Measurements from ENCODE around the gene DPYSL4. TPM values are rescaled to one million over a fixed set of nuclear protein-coding genes. Genes with fewer than 3 reads are reported as not detected.

The DPYSL4 gene
- total RNA-seq, 1 experiment from 2014 or later, result not detected

DNA sequence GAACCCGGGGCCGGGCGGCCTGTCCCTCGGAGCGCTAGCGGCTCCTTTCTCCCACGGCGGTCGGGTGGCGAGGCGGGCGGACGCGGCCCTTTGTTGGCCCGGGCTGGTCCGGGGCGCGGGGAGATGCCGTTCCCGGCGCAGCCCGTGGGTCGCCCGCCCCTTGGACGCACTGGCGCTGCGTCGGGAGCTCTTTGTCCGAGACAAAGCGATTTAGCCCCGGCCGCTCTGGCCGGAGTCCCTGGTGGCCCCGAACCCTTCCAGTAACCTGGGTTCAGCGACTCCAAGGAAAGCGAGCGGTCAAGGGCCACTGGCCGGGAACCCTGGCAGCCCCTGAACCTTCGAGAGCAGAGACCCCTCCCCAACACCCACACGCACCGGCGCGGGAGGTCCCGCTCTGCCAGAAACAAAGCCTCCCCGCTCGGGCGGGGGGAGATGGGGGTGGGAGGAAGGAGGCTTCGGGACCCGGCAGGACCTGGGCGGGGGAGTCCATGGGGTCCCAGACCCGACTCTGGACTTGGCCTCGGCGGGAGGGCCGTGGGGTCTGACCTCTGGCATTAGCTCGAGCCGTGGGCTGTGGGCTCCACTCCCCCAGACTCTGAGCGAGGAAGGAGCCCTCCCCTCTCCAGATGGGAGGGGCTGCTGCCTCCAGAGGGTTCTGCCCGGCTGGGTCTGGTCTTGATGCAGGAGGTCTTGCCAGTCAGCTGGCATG lies 836 bp downstream of the DPYSL4 start:
- Mint-ChIP-seq H3K27ac (ENCODE audit: unreplicated experiment) (no peak overlapping the region), H3K9me3 (ENCODE audit: low read depth, unreplicated experiment) (no peaks in the 10 kb centered on the region), H3K27me3 (ENCODE audit: unreplicated experiment) (peaks cover 58% of the 10 kb centered on the region), H3K4me3 (ENCODE audit: low read depth, unreplicated experiment) (no peak overlapping the region), H3K4me1 (ENCODE audit: low read depth, unreplicated experiment) (no peaks in the 10 kb centered on the region), H3K36me3 (ENCODE audit: insufficient read depth, unreplicated experiment) (no peaks in the 10 kb centered on the region)
- BruUV-seq (replicated peaks), result no TSS peak
- CTCF ChIA-PET, result no interaction called here
- DNase-seq, result no peak
- intact Hi-C loops (cut with micrococcal nuclease; ENCODE audit: unreplicated experiment), result no loop called here
- TF ChIP-seq, protein P1, sequence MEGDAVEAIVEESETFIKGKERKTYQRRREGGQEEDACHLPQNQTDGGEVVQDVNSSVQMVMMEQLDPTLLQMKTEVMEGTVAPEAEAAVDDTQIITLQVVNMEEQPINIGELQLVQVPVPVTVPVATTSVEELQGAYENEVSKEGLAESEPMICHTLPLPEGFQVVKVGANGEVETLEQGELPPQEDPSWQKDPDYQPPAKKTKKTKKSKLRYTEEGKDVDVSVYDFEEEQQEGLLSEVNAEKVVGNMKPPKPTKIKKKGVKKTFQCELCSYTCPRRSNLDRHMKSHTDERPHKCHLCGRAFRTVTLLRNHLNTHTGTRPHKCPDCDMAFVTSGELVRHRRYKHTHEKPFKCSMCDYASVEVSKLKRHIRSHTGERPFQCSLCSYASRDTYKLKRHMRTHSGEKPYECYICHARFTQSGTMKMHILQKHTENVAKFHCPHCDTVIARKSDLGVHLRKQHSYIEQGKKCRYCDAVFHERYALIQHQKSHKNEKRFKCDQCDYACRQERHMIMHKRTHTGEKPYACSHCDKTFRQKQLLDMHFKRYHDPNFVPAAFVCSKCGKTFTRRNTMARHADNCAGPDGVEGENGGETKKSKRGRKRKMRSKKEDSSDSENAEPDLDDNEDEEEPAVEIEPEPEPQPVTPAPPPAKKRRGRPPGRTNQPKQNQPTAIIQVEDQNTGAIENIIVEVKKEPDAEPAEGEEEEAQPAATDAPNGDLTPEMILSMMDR (IDR thresholded peaks at IDR 0.05; ENCODE audit: unreplicated experiment), result no peak

DNA sequence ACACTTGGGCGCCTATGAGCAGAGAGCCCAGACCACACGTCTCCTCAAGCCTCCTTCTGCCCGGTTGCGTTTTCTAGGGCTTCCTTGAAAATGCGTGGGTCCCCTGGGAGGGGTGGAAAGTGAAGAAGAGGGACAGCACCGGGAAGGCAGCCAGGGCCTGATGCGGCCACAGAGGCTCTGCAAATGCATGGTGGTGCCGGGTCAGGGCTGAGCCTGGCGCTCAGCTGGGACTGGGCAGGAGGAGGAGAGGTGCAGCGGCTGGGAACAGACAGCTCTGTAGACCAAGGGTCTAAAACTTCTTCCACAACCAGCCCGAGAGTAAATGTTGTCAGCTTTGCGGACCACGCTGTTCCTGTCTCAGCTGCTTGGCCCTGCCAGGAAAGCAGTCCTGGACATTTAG lies 1.6 kb downstream of the DPYSL4 start:
- H3K27me3 Mint-ChIP-seq (ENCODE audit: unreplicated experiment), result peaks cover 50% of the 10 kb centered on the region

DNA sequence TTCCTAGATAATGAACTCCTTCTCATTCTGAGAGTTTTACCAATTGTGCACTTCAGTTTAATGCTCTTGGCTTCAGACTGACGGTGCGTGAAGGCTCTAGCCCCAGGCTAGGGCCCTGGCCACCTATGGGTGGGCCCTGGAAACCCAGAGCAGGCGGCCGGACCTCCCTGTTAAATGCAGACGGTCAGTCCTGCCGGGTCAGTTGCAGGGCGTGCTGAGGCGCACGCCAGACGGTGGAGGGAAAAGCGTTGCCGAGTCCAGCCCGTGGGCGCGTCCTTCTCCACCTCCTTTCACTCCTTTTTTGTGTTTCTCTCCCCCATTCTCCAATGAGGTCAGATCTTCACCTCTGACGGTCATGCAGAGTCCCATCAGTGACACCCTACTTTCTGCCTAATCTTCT lies 2.3 kb downstream of the DPYSL4 start:
- Mint-ChIP-seq H3K4me3 (ENCODE audit: low read depth, unreplicated experiment) (no peak overlapping the region), H3K4me1 (ENCODE audit: low read depth, unreplicated experiment) (no peaks in the 10 kb centered on the region), H3K36me3 (ENCODE audit: insufficient read depth, unreplicated experiment) (no peaks in the 10 kb centered on the region), H3K27me3 (ENCODE audit: unreplicated experiment) (peaks cover 43% of the 10 kb centered on the region), H3K27ac (ENCODE audit: unreplicated experiment) (no peak overlapping the region), H3K9me3 (ENCODE audit: low read depth, unreplicated experiment) (no peaks in the 10 kb centered on the region)
- TF ChIP-seq, protein P1 (IDR thresholded peaks at IDR 0.05; ENCODE audit: unreplicated experiment), result no peak
- CTCF ChIA-PET, result no interaction called here
- BruUV-seq (replicated peaks), result no TSS peak
- DNase-seq, result no peak
- intact Hi-C loops (cut with micrococcal nuclease; ENCODE audit: unreplicated experiment), result no loop called here

More for the DNA sequence above, 1.6 kb downstream of the DPYSL4 start:
- H3K9me3 Mint-ChIP-seq (ENCODE audit: low read depth, unreplicated experiment), result no peaks in the 10 kb centered on the region
- no peaks in the 10 kb centered on the region for H3K36me3 Mint-ChIP-seq (ENCODE audit: insufficient read depth, unreplicated experiment)
- H3K27ac Mint-ChIP-seq (ENCODE audit: unreplicated experiment), result no peak overlapping the region
- intact Hi-C loops (cut with micrococcal nuclease; ENCODE audit: unreplicated experiment), result no loop called here
- no peaks in the 10 kb centered on the region for H3K4me1 Mint-ChIP-seq (ENCODE audit: low read depth, unreplicated experiment)
- no peak overlapping the region for H3K4me3 Mint-ChIP-seq (ENCODE audit: low read depth, unreplicated experiment)
- no peak for DNase-seq
- TF ChIP-seq, protein P1 (IDR thresholded peaks at IDR 0.05; ENCODE audit: unreplicated experiment), result no peak
- no TSS peak for BruUV-seq (replicated peaks)
- CTCF ChIA-PET, result no interaction called here

DNA sequence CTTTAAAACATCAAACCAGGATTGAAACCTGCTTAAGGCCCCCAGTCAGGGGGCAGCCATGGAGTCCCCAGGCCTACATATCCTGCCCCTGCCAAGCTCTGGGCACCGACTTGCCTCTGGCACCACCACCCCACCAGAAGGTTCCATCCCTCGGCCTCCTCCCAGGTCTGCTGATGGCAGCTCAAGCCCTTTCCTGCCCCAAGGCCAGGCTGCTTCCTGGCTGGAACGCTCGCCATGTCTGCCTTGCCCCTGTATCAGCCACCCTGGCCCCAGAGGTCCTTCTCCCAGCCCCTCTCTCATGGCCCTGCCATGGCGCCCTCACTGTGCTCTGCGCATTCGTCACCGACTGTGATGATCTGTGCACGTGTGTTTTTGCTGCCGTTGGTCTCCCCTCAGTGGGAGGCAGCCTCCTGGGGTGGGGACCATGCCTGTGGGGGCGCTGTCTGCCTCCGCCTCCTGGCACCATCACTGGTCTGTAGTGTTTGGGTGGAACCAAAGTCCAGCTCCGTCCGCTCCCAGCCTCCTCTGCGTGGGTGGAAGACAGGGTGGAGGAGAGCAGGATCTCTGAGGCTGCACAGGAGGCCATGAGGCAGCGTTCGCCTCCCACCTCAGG lies 3.2 kb downstream of the DPYSL4 start:
- TF ChIP-seq, protein P1 (IDR thresholded peaks at IDR 0.05; ENCODE audit: unreplicated experiment), result no peak
- intact Hi-C loops (cut with micrococcal nuclease; ENCODE audit: unreplicated experiment), result no loop called here
- DNase-seq, result no peak
- Mint-ChIP-seq H3K4me3 (ENCODE audit: low read depth, unreplicated experiment) (no peak overlapping the region), H3K9me3 (ENCODE audit: low read depth, unreplicated experiment) (no peaks in the 10 kb centered on the region), H3K4me1 (ENCODE audit: low read depth, unreplicated experiment) (no peaks in the 10 kb centered on the region), H3K27ac (ENCODE audit: unreplicated experiment) (no peak overlapping the region), H3K36me3 (ENCODE audit: insufficient read depth, unreplicated experiment) (no peaks in the 10 kb centered on the region), H3K27me3 (ENCODE audit: unreplicated experiment) (peaks cover 34% of the 10 kb centered on the region)
- CTCF ChIA-PET, result no interaction called here
- BruUV-seq (replicated peaks), result no TSS peak
